Measurements from ENCODE around the gene CST6. TPM values are rescaled to one million over a fixed set of nuclear protein-coding genes. Genes with fewer than 3 reads are reported as not detected.

CST6 gene
- polyA plus RNA-seq, 2 of the 4 experiments (the other 2 are of a cell fraction): not detected

DNA sequence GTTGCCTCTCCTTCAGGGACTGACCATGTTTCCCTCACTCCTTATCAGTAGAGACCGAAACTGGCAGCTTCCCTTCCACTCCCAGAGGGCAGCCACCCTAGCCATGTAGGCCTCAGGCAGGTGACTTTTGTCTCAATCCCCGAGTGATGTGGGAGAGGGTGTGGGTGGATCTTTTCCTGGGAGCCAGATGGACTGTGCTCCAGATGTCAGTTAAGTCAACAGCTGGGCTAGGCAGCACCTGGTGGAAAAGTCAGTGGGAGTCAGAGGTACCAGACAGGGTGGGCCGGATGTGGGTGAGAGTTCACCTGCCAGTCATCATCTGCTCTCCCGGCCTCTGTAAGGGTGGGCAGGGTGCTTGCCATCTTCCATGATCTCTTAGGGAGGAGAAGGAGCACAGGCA is 7.6 kb upstream of the CST6 start:
- Histone ChIP-seq H3K4me1 (peaks cover 18% of the 10 kb centered on the region), H3K4me2 (no peak overlapping the region), H3K4me3 (no peak overlapping the region), H3K9me3 (no peaks in the 10 kb centered on the region), H3K27ac (no peak overlapping the region)
- WGBS (ENCODE audit: missing lambda C conversion rate): 86% methylated on average over 4 of the region's 4 CpGs
- TF ChIP-seq, protein P1, sequence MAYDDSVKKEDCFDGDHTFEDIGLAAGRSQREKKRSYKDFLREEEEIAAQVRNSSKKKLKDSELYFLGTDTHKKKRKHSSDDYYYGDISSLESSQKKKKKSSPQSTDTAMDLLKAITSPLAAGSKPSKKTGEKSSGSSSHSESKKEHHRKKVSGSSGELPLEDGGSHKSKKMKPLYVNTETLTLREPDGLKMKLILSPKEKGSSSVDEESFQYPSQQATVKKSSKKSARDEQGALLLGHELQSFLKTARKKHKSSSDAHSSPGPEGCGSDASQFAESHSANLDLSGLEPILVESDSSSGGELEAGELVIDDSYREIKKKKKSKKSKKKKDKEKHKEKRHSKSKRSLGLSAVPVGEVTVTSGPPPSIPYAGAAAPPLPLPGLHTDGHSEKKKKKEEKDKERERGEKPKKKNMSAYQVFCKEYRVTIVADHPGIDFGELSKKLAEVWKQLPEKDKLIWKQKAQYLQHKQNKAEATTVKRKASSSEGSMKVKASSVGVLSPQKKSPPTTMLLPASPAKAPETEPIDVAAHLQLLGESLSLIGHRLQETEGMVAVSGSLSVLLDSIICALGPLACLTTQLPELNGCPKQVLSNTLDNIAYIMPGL (CRISPR knock-in tag; IDR thresholded peaks at IDR 0.05; ENCODE audit: borderline replicate concordance): no peak
- no peak for TF ChIP-seq HOXB5 (CRISPR knock-in tag; IDR thresholded peaks at IDR 0.05)
- TF ChIP-seq TP53 (CRISPR knock-in tag; IDR thresholded peaks at IDR 0.05): no peak
- TF ChIP-seq POLR2AphosphoS2 (conservative IDR thresholded peaks at IDR 0.05; ENCODE audit: low read length): no peak
- TF ChIP-seq CEBPB (IDR thresholded peaks at IDR 0.05): no peak
- TF ChIP-seq RCOR1 (IDR thresholded peaks at IDR 0.05; ENCODE audit: low read depth, low read length): no peak
- no peak for TF ChIP-seq FOSL2 (IDR thresholded peaks at IDR 0.05)
- no peak for TF ChIP-seq FOSL2 (CRISPR knock-in tag; IDR thresholded peaks at IDR 0.05)
- TF ChIP-seq, protein P2, sequence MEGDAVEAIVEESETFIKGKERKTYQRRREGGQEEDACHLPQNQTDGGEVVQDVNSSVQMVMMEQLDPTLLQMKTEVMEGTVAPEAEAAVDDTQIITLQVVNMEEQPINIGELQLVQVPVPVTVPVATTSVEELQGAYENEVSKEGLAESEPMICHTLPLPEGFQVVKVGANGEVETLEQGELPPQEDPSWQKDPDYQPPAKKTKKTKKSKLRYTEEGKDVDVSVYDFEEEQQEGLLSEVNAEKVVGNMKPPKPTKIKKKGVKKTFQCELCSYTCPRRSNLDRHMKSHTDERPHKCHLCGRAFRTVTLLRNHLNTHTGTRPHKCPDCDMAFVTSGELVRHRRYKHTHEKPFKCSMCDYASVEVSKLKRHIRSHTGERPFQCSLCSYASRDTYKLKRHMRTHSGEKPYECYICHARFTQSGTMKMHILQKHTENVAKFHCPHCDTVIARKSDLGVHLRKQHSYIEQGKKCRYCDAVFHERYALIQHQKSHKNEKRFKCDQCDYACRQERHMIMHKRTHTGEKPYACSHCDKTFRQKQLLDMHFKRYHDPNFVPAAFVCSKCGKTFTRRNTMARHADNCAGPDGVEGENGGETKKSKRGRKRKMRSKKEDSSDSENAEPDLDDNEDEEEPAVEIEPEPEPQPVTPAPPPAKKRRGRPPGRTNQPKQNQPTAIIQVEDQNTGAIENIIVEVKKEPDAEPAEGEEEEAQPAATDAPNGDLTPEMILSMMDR (IDR thresholded peaks at IDR 0.05): no peak
- TF ChIP-seq ESRRA (IDR thresholded peaks at IDR 0.05; ENCODE audit: borderline replicate concordance, low read length): no peak
- no peak for TF ChIP-seq HDAC2 (IDR thresholded peaks at IDR 0.05)
- TF ChIP-seq MAFK (IDR thresholded peaks at IDR 0.05; ENCODE audit: partially characterized antibody): no peak
- FAIRE-seq (no peak), DNase-seq (ENCODE audit: low read depth in 1 of 2, low spot score in 1 of 2) (no peak), ATAC-seq (no peak)
- ChIA-PET POLR2A (no interaction called here), CTCF (interaction anchor here (0.7 to 11.6 kb wide), 6 partner anchors 9 to 145 kb away, joined by 3 to 121 read pairs (median 6); partner anchors contain the start of gene FIBP)

DNA sequence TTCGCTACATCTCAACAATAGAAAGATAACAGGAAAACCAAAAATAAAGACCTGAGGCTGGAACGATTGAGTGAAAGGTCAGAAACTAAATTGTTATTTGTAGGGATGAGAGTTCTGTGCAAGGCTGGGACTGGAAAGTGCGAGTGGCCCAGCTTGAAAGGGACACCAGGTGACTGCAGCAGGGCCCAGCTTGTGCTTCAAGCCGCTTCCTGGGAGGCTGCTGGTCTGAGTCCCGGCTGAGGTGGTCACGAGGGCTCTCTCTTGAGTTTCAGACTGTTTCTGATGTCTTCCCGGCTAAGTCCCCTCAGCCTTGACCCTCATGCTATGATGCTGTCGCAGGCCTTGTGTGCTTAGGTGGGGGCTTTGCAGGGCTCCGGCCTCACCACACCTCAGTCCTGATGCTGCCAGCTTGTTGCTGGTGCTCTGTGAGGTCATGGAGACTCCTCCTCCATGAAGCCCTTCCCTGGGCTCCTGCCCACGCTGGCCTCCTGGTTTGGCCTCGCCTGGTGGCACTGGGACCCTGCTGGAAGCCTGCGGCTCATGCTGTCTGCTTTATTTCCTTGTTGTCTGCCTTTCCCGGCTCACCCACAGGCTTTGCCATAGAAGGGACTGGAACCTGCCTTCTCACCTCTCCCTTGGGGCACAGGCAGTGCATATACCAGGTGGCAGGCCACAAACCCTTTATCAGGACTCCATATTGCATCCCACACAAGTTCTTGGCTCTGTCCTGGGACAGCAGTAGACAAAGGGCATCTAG is 5.5 kb upstream of the CST6 start:
- TF ChIP-seq CBX2 (IDR thresholded peaks at IDR 0.05; ENCODE audit: borderline replicate concordance, low read depth): no peak
- no peak for TF ChIP-seq CHD2 (IDR thresholded peaks at IDR 0.05; ENCODE audit: low read length, partially characterized antibody)
- no peak for TF ChIP-seq RNF2 (IDR thresholded peaks at IDR 0.05; ENCODE audit: borderline replicate concordance, low read depth)
- peak; percentile 45; the same call in 1 of the 2 replicates for TF ChIP-seq POLR2AphosphoS2 (conservative IDR thresholded peaks at IDR 0.05; ENCODE audit: low read length)
- H3K4me3 ChIP-seq: no peak overlapping the region
- no peak for DNase-seq (ENCODE audit: low read depth in 1 of 2, low spot score in 1 of 2)
- POLR2A ChIA-PET: no interaction called here
- no peak for FAIRE-seq
- no peaks in the 10 kb centered on the region for H3K9me3 ChIP-seq
- WGBS (ENCODE audit: missing lambda C conversion rate): 93% methylated on average over 13 of the region's 13 CpGs
- no peak overlapping the region for H3K4me2 ChIP-seq
- no peak for ATAC-seq
- CTCF ChIA-PET: interaction anchor here (0.7 to 11.6 kb wide), 4 partner anchors 15 to 49 kb away, joined by 3 to 121 read pairs (median 8); no protein-coding TSS in a partner anchor
- no peak overlapping the region for H3K27ac ChIP-seq
- H3K4me1 ChIP-seq: peaks cover 10% of the 10 kb centered on the region; the same call in 2 of the 3 replicates

DNA sequence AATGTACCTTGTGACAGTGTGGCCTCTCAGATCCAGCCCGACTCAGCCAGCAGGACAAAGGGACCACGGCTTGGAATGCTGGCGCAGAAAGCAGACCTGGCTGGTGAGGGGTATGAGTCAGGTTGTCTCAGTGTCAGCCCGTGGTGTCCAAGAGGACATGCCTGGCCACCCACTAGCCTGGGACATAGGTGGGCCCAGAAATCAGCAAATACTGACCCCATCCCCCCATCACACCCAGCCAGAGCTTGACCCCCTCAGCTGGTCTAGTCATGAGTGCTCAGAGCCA is 5.0 kb upstream of the CST6 start:
- ATAC-seq (no peak), FAIRE-seq (no peak), DNase-seq (ENCODE audit: low read depth in 1 of 2, low spot score in 1 of 2) (no peak)
- WGBS (ENCODE audit: missing lambda C conversion rate): 66% methylated on average over 4 of the region's 4 CpGs
- Histone ChIP-seq H3K4me1 (peaks cover 10% of the 10 kb centered on the region; the same call in 2 of the 3 replicates), H3K9me3 (no peaks in the 10 kb centered on the region), H3K4me2 (no peak overlapping the region), H3K27ac (no peak overlapping the region), H3K4me3 (no peak overlapping the region)
- ChIA-PET POLR2A (no interaction called here), CTCF (interaction anchor here (1.0 to 11.6 kb wide), 5 partner anchors 8 to 61 kb away, joined by 3 to 121 read pairs (median 5); no protein-coding TSS in a partner anchor)
- no peak for TF ChIP-seq HOXA7 (CRISPR knock-in tag; IDR thresholded peaks at IDR 0.05)
- no peak for TF ChIP-seq MYC (IDR thresholded peaks at IDR 0.05; ENCODE audit: borderline replicate concordance, low read length)
- no peak for TF ChIP-seq FOSL2 (IDR thresholded peaks at IDR 0.05)
- TF ChIP-seq FOSL2 (CRISPR knock-in tag; IDR thresholded peaks at IDR 0.05): no peak
- no peak for TF ChIP-seq POLR2AphosphoS2 (conservative IDR thresholded peaks at IDR 0.05; ENCODE audit: low read length)
- TF ChIP-seq, protein P3, sequence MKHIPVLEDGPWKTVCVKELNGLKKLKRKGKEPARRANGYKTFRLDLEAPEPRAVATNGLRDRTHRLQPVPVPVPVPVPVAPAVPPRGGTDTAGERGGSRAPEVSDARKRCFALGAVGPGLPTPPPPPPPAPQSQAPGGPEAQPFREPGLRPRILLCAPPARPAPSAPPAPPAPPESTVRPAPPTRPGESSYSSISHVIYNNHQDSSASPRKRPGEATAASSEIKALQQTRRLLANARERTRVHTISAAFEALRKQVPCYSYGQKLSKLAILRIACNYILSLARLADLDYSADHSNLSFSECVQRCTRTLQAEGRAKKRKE (CRISPR knock-in tag; IDR thresholded peaks at IDR 0.05; ENCODE audit: low read depth): no peak
- TF ChIP-seq, protein P4, sequence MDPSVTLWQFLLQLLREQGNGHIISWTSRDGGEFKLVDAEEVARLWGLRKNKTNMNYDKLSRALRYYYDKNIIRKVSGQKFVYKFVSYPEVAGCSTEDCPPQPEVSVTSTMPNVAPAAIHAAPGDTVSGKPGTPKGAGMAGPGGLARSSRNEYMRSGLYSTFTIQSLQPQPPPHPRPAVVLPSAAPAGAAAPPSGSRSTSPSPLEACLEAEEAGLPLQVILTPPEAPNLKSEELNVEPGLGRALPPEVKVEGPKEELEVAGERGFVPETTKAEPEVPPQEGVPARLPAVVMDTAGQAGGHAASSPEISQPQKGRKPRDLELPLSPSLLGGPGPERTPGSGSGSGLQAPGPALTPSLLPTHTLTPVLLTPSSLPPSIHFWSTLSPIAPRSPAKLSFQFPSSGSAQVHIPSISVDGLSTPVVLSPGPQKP (IDR thresholded peaks at IDR 0.05; ENCODE audit: low read depth, low read length): no peak
- no peak for TF ChIP-seq CEBPB (IDR thresholded peaks at IDR 0.05)
- no peak for TF ChIP-seq JUN (IDR thresholded peaks at IDR 0.05)
- TF ChIP-seq MAZ (IDR thresholded peaks at IDR 0.05; ENCODE audit: borderline replicate concordance, low read depth, low read length): no peak
- no peak for TF ChIP-seq KDM5A (IDR thresholded peaks at IDR 0.05)
- TF ChIP-seq RFX5 (IDR thresholded peaks at IDR 0.05): no peak
- TF ChIP-seq POLR2A (IDR thresholded peaks at IDR 0.05; ENCODE audit: low read length): no peak
- TF ChIP-seq CBX2 (IDR thresholded peaks at IDR 0.05; ENCODE audit: borderline replicate concordance, low read depth): no peak

Measured in A549 (cell line).